ENCODE results near the gene VSTM2L.

DNA sequence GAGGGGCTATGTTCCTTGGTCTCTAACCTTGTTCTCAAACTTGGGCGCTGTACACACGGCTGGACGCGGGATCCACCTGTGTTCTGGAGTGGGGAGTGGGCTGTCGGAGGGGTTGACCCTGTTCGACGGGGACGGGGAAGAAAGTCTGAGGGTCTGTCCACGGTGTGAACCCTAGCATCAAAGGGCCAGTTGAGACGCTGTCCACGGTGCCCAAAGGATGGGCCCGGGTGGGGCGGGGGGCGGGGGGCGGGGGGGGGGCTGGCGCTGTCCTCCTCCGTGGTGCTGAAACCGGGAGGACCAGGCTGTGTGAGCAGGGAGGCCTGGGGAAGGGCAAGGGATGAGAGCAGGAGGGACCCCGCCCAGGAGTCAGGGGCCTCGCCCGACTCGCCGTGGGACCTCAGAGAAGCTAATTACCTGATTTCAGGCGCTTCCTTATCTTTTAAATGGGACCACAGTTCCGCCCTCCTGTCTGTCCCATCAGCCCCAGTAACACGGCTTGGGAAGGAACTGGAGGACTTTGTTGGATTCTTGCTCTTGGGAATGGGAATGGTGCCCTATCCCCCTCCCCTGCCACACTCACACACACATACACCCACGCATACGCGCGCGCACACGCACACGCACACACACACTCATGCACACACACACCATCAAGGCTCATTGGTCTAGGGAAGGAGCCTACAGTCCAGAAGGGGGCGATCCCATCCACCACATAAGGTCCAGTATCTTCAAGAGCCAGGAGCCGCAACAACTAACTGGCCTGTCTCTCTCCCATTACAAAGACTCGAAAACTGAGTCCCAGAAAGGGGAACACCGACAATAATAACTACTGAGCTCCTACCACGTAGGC, 1.0 kb upstream of the VSTM2L start:
- TF ChIP-seq, protein P1, sequence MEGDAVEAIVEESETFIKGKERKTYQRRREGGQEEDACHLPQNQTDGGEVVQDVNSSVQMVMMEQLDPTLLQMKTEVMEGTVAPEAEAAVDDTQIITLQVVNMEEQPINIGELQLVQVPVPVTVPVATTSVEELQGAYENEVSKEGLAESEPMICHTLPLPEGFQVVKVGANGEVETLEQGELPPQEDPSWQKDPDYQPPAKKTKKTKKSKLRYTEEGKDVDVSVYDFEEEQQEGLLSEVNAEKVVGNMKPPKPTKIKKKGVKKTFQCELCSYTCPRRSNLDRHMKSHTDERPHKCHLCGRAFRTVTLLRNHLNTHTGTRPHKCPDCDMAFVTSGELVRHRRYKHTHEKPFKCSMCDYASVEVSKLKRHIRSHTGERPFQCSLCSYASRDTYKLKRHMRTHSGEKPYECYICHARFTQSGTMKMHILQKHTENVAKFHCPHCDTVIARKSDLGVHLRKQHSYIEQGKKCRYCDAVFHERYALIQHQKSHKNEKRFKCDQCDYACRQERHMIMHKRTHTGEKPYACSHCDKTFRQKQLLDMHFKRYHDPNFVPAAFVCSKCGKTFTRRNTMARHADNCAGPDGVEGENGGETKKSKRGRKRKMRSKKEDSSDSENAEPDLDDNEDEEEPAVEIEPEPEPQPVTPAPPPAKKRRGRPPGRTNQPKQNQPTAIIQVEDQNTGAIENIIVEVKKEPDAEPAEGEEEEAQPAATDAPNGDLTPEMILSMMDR (optimal IDR thresholded peaks at IDR 0.05 in 1 of 3, IDR thresholded peaks at IDR 0.05 in 1 of 3, conservative IDR thresholded peaks at IDR 0.05 in 1 of 3; ENCODE audit: extremely low read depth in 1 of 3, insufficient read depth in 2 of 3, low read length in 3 of 3), result peak; percentile 38 to 71 (median 56)
- TF ChIP-seq EZH2 (IDR thresholded peaks at IDR 0.05; ENCODE audit: low read length), result peak; percentile 79
